GM10847 (cell line): ENCODE data around the gene OR6C2.

Source experiments
- POLR2A ChIP-seq: IDR thresholded peaks from 2 replicates; pipeline ENCODE4 v1.6.1; 2011; ENCODE audit not compliant: insufficient read length; ENCODE audit errors: extremely low read depth

The OR6C2 gene

GRCh38 chr12:55492078-55492477, 48.2 kb downstream of the OR6C2 start, which contains the start of gene OR6C68:
TSS of gene OR6C68 (plus strand) at chr12:55492378. CDS start at chr12:55492378, 0 bp downstream.
- no peak for TF ChIP-seq POLR2A

- TF ChIP-seq POLR2A: no peak
Observed at GRCh38 chr12:55495490-55495889, 51.6 kb downstream of the OR6C2 start.

- no peak for TF ChIP-seq POLR2A
Observed at GRCh38 chr12:55499231-55499630, 55.4 kb downstream of the OR6C2 start.

GRCh38 chr12:55499810-55500252, 56.0 kb downstream of the OR6C2 start:
- no peak for TF ChIP-seq POLR2A

GRCh38 chr12:55501601-55502000, 57.7 kb downstream of the OR6C2 start:
- no peak for TF ChIP-seq POLR2A
